Measurements from ENCODE around the gene CHRNA1. TPM values are rescaled to one million over a fixed set of nuclear protein-coding genes. Genes with fewer than 3 reads are reported as not detected.

Gene CHRNA1
- total RNA-seq, 4 donors from 2014 or later: 0.17 TPM; not detected in 3

- no peak for DNase-seq (ENCODE audit: low spot score in 2 of 2)
- intact Hi-C loops (cut with DNase I; ENCODE audit: low total_unique reads): no loop called here
- WGBS, 2 donors: 81 to 83% methylated on average over 4 of the region's 4 CpGs
- TF ChIP-seq CTCF (IDR thresholded peaks at IDR 0.05) (no peak), POLR2A (IDR thresholded peaks at IDR 0.05) (no peak)
- H3K4me3 ChIP-seq (ENCODE audit: low read depth, poor library complexity, severe bottlenecking): no peak overlapping the region
These were observed 10.6 kb upstream of the CHRNA1 start for GRCh38 chr2:174774886-174775285.

- DNase-seq (ENCODE audit: low spot score in 2 of 2): no peak
- no peak overlapping the region for H3K4me3 ChIP-seq (ENCODE audit: low read depth, poor library complexity, severe bottlenecking)
- WGBS, 2 donors: 63 to 71% methylated on average over 2 of the region's 2 CpGs
- intact Hi-C loops (cut with DNase I; ENCODE audit: low total_unique reads): no loop called here
- TF ChIP-seq POLR2A (IDR thresholded peaks at IDR 0.05): no peak
- TF ChIP-seq CTCF (IDR thresholded peaks at IDR 0.05): no peak
These were observed 8.9 kb upstream of the CHRNA1 start for GRCh38 chr2:174773215-174773614.

GRCh38 chr2:174772472-174772801, 8.2 kb upstream of the CHRNA1 start:
- H3K4me3 ChIP-seq (ENCODE audit: low read depth, poor library complexity, severe bottlenecking): no peak overlapping the region
- no peak for DNase-seq (ENCODE audit: low spot score in 2 of 2)
- intact Hi-C loops (cut with DNase I; ENCODE audit: low total_unique reads): no loop called here
- WGBS, 2 donors: 67 to 70% methylated on average over 5 of the region's 5 CpGs
- TF ChIP-seq CTCF (IDR thresholded peaks at IDR 0.05) (no peak), POLR2A (IDR thresholded peaks at IDR 0.05) (no peak)

- intact Hi-C loops (cut with DNase I; ENCODE audit: low total_unique reads): no loop called here
- no peak for TF ChIP-seq CTCF (IDR thresholded peaks at IDR 0.05)
- no peak for TF ChIP-seq POLR2A (IDR thresholded peaks at IDR 0.05)
- WGBS, 2 donors: 29 to 38% methylated on average over 14 of the region's 14 CpGs
These were observed 7.6 kb upstream of the CHRNA1 start for GRCh38 chr2:174771631-174772471.

GRCh38 chr2:174771136-174771535, 6.9 kb upstream of the CHRNA1 start:
- no peak for TF ChIP-seq POLR2A (IDR thresholded peaks at IDR 0.05)
- no peak for TF ChIP-seq CTCF (IDR thresholded peaks at IDR 0.05)
- DNase-seq (ENCODE audit: low spot score in 2 of 2): peak in 1 of 2 donors; percentile 4
- WGBS, 2 donors: 70 to 72% methylated on average over 3 of the region's 3 CpGs
- intact Hi-C loops (cut with DNase I; ENCODE audit: low total_unique reads): no loop called here
- H3K4me3 ChIP-seq (ENCODE audit: low read depth, poor library complexity, severe bottlenecking): no peak overlapping the region

More at GRCh38 chr2:174771631-174772471, 7.6 kb upstream of the CHRNA1 start:
- H3K4me3 ChIP-seq (ENCODE audit: low read depth, poor library complexity, severe bottlenecking): no peak overlapping the region
- DNase-seq (ENCODE audit: low spot score in 2 of 2): peak; percentile 53 to 90

GRCh38 chr2:174768557-174768956, 4.3 kb upstream of the CHRNA1 start:
- H3K4me3 ChIP-seq (ENCODE audit: low read depth, poor library complexity, severe bottlenecking): no peak overlapping the region
- 75 to 79% methylated on average over 9 of the region's 9 CpGs for whole genome bisulfite sequencing, 2 donors
- intact Hi-C loops (cut with DNase I; ENCODE audit: low total_unique reads): no loop called here
- peak in 1 of 2 donors; percentile 75 for DNase-seq (ENCODE audit: low spot score in 2 of 2)
- no peak for TF ChIP-seq CTCF (IDR thresholded peaks at IDR 0.05)
- no peak for TF ChIP-seq POLR2A (IDR thresholded peaks at IDR 0.05)

Data from lower leg skin (tissue), 4 donors.